Activated T-cell treated with anti-CD3 and anti-CD28 coated beads for 48 hours (primary cell): Measurements from ENCODE around the gene OTC.

Experiments used
- DNase-seq: peaks from one replicate; pipeline ENCODE4 v3.0.0-alpha.2; 2020; ENCODE audit warnings: low read depth

The OTC gene

GRCh38 chrX:38468563-38469157 is 116.3 kb downstream of the OTC start:
- DNase-seq = no peak
